Stimulated activated naive CD8-positive, alpha-beta T cell treated with anti-CD3 and anti-CD28 coated beads, Interleukin-15, amount 100 ng/mL, for 72 hours (primary cell): ENCODE results near the gene ANAPC1.
"Not testable (repeated sequence)": the region's sequence is repeated elsewhere in the genome, so short reads cannot be mapped to it uniquely, and the experiment has no call there.

ENCODE experiments used
- ATAC-seq: fragments of 150-1000 bp; cut with Tn5 transposase; 2 replicates; pipeline ENCODE4 v1.10.0; 2021; ENCODE audit warnings: mild to moderate bottlenecking, moderate library complexity
- DNase-seq, 2 donors: peaks; one replicate each; pipeline ENCODE4 v3.0.0; 2021 to 2022
- H3K27ac Mint-ChIP-seq, 2 donors: one replicate each; pipeline ENCODE4 v1.8.0; 2022; ENCODE audit warnings: mild to moderate bottlenecking in 2 of 2, mixed read lengths in 2 of 2, moderate library complexity in 2 of 2
- H3K27me3 Mint-ChIP-seq: one replicate; pipeline ENCODE4 v1.8.0; 2022; ENCODE audit warnings: mixed read lengths
- H3K4me1 Mint-ChIP-seq: one replicate; pipeline ENCODE4 v1.8.0; 2022; ENCODE audit warnings: mild to moderate bottlenecking, mixed read lengths
- H3K4me3 Mint-ChIP-seq, 2 donors: one replicate each; pipeline ENCODE4 v1.8.0; 2022; ENCODE audit warnings: mild to moderate bottlenecking in 2 of 2, mixed read lengths in 2 of 2, moderate library complexity in 1 of 2
- H3K9me3 Mint-ChIP-seq, 2 donors: one replicate each; pipeline ENCODE4 v1.8.0; 2022; ENCODE audit warnings: mixed read lengths in 2 of 2

ANAPC1 gene, protein sequence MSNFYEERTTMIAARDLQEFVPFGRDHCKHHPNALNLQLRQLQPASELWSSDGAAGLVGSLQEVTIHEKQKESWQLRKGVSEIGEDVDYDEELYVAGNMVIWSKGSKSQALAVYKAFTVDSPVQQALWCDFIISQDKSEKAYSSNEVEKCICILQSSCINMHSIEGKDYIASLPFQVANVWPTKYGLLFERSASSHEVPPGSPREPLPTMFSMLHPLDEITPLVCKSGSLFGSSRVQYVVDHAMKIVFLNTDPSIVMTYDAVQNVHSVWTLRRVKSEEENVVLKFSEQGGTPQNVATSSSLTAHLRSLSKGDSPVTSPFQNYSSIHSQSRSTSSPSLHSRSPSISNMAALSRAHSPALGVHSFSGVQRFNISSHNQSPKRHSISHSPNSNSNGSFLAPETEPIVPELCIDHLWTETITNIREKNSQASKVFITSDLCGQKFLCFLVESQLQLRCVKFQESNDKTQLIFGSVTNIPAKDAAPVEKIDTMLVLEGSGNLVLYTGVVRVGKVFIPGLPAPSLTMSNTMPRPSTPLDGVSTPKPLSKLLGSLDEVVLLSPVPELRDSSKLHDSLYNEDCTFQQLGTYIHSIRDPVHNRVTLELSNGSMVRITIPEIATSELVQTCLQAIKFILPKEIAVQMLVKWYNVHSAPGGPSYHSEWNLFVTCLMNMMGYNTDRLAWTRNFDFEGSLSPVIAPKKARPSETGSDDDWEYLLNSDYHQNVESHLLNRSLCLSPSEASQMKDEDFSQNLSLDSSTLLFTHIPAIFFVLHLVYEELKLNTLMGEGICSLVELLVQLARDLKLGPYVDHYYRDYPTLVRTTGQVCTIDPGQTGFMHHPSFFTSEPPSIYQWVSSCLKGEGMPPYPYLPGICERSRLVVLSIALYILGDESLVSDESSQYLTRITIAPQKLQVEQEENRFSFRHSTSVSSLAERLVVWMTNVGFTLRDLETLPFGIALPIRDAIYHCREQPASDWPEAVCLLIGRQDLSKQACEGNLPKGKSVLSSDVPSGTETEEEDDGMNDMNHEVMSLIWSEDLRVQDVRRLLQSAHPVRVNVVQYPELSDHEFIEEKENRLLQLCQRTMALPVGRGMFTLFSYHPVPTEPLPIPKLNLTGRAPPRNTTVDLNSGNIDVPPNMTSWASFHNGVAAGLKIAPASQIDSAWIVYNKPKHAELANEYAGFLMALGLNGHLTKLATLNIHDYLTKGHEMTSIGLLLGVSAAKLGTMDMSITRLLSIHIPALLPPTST (N-terminal part only)

DNA sequence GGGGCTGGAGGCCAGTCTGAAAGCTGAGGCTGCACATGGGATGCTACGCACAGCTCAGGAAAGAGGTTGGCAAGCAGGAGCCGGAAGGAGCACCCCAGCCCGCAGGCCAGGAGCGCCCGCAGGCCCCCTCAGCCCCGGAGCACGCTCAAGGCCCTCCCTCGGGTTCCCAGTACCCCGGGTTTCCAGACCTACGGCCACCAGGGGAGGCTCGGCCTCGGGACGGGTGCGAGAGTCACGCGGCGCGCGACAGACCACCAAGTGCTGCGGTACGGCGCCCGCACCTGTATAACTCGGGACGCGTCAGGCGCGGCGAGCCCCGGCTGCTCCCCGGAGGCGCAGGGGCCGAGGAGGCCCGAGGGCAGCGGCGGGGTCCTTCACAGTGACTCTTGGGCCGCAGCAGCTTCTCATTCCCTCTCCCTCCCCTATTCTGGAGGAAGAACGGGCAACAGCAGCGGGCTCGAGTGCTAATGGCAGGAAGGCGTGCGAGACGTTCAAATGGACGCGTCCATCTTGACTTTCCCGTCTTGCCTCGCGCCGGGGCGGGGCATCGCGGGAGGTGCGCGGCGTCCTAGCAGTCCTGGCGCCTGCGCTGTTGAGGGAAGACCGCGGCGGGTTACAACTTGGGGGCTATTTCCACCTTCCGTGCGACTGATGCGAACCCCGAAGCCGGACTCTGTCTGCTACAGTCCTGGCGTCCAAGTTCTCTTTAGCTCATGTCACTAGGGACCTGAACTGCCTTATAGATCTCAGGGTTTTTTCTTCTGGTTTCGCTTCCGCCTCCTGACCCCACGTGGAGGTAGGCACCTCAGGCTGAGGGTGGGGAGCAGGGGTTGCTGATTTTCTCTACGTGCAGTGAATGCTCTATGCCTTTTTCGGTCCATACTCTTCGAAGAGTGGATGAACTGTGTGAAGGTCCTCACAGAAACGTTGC, at the start of gene ANAPC1:
TSS of gene ANAPC1 (minus strand) at position 533 of the 931 bp plus-strand sequence. CDS start 3,368 bp downstream, outside the sequence.
- ATAC-seq (peak; percentile 93), DNase-seq (peak; percentile 84 to 86)
- peak within 1 kb of the TSS; percentile 97 to 99 for H3K4me3 Mint-ChIP-seq
- H3K4me1 Mint-ChIP-seq = peaks cover 21% of the 10 kb centered on the region
- peak within 1 kb of the TSS; percentile 98 to 99 for H3K27ac Mint-ChIP-seq
- H3K9me3 Mint-ChIP-seq = no peaks in the 10 kb centered on the region
- H3K27me3 Mint-ChIP-seq = no peaks in the 10 kb centered on the region

- Mint-ChIP-seq H3K27ac (no peak overlapping the region), H3K9me3 (no peaks in the 10 kb centered on the region), H3K4me1 (peaks cover 17% of the 10 kb centered on the region), H3K27me3 (peaks cover 9% of the 10 kb centered on the region), H3K4me3 (no peak overlapping the region)
- ATAC-seq (no peak), DNase-seq (no peak)
Measured at GRCh38 chr2:111932841-111933291, 48.9 kb upstream of the ANAPC1 start.

GRCh38 chr2:111930875-111931274, 46.9 kb upstream of the ANAPC1 start:
- peak overlapping the region; percentile 45 to 50 for H3K4me3 Mint-ChIP-seq
- ATAC-seq (peak; percentile 95), DNase-seq (peak; percentile 6 to 51)
- peak overlapping the region; percentile 72 to 83 for H3K27ac Mint-ChIP-seq
- H3K27me3 Mint-ChIP-seq = peaks cover 9% of the 10 kb centered on the region
- H3K9me3 Mint-ChIP-seq = no peaks in the 10 kb centered on the region
- H3K4me1 Mint-ChIP-seq = peaks cover 17% of the 10 kb centered on the region

DNA sequence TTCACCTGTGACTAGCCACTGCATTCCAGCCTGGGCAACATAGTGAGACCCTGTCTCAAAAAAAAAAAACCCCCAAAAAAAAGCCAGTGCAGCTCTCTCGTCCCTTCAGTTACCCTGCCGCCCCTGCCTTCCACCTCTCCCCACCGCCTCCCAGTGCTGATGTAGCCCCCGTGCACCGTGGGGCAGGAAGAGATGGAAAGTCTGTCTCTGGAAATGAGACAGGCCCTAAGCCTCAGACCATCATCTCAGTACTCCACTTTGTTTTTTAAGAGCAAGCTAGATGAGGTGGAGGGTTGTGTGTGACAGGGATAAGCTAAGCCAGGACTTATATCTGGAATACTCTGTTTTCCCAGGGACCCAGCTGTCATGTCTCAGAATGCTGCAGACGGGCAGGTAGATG, 46.4 kb upstream of the ANAPC1 start:
- peak overlapping the region in 1 of 2 donors; percentile 50 for H3K4me3 Mint-ChIP-seq
- peaks cover 17% of the 10 kb centered on the region for H3K4me1 Mint-ChIP-seq
- ATAC-seq (peak; percentile 67), DNase-seq (no peak)
- H3K27ac Mint-ChIP-seq = peak overlapping the region; percentile 74 to 94
- no peaks in the 10 kb centered on the region for H3K9me3 Mint-ChIP-seq
- peaks cover 9% of the 10 kb centered on the region for H3K27me3 Mint-ChIP-seq

DNA sequence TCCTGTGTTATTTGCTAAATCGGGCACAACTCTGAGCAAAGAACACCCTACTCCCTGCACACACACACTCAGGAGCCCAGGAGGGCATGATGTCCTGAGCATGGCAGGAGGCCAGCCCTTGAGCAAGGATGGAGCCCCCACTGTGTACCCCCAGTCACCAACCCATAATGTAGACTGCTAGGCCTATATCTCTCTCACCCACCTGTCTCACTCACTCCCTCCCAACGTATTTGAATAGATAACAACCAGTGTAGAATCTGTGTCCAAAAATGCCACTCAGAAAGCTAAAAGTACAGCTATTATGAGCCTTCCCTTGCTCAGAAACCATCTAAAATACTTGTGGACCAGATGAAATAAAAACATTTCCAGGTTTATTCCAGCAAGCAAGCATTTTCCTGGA, 43.7 kb upstream of the ANAPC1 start:
- Mint-ChIP-seq H3K4me3 (no peak overlapping the region), H3K9me3 (no peaks in the 10 kb centered on the region), H3K27ac (no peak overlapping the region), H3K4me1 (peaks cover 26% of the 10 kb centered on the region), H3K27me3 (peaks cover 6% of the 10 kb centered on the region)
- ATAC-seq = no peak
- no peak for DNase-seq

DNA sequence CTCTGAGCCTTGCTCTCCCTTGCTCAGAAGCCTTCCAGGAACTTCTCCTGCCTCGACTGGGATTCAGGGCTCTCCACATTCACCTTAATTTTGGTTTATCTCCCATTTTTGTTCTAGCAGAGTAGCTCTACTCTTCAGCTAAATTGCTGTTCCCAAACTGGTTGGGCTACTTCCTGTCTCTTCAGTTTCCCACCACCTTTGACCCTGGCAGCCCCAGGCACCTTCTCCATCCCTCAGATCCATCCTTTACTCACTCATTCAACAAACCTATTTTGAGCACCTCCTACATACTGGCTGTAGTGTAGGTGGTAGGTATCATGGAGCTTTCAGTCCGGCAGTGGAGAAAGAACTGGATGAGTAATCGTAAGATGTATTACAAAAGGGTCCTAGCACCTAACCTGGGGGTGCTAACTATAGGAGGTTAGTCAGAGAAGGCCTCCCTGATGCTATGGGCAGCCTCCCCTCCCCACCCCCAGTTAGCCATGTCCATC, 40.7 kb upstream of the ANAPC1 start:
- Mint-ChIP-seq H3K9me3 (no peaks in the 10 kb centered on the region), H3K27me3 (no peaks in the 10 kb centered on the region), H3K4me1 (peaks cover 9% of the 10 kb centered on the region), H3K4me3 (no peak overlapping the region), H3K27ac (peak overlapping the region in 1 of 2 donors; percentile 7)
- DNase-seq = no peak
- ATAC-seq = no peak

GRCh38 chr2:111923276-111923804, 39.3 kb upstream of the ANAPC1 start:
- no peaks in the 10 kb centered on the region for H3K27me3 Mint-ChIP-seq
- H3K9me3 Mint-ChIP-seq = no peaks in the 10 kb centered on the region
- peaks cover 9% of the 10 kb centered on the region for H3K4me1 Mint-ChIP-seq
- no peak for ATAC-seq
- DNase-seq = no peak
- no peak overlapping the region for H3K27ac Mint-ChIP-seq
- no peak overlapping the region for H3K4me3 Mint-ChIP-seq

GRCh38 chr2:111919794-111920608, 36.0 kb upstream of the ANAPC1 start:
- no peak for DNase-seq
- Mint-ChIP-seq H3K4me1 (peaks cover 9% of the 10 kb centered on the region), H3K27me3 (no peaks in the 10 kb centered on the region), H3K9me3 (no peaks in the 10 kb centered on the region), H3K4me3 (no peak overlapping the region), H3K27ac (no peak overlapping the region)
- ATAC-seq = no peak

GRCh38 chr2:111919365-111919764, 35.4 kb upstream of the ANAPC1 start:
- ATAC-seq = no peak
- no peak overlapping the region for H3K27ac Mint-ChIP-seq
- peaks cover 3% of the 10 kb centered on the region for H3K4me1 Mint-ChIP-seq
- H3K9me3 Mint-ChIP-seq = no peaks in the 10 kb centered on the region
- H3K27me3 Mint-ChIP-seq = no peaks in the 10 kb centered on the region
- no peak for DNase-seq
- H3K4me3 Mint-ChIP-seq = no peak overlapping the region

- Mint-ChIP-seq H3K27me3 (no peaks in the 10 kb centered on the region), H3K4me3 (no peak overlapping the region), H3K9me3 (no peaks in the 10 kb centered on the region), H3K27ac (no peak overlapping the region), H3K4me1 (no peaks in the 10 kb centered on the region)
- no peak for ATAC-seq
- no peak for DNase-seq
Measured at GRCh38 chr2:111918383-111918806, 34.4 kb upstream of the ANAPC1 start.

DNA sequence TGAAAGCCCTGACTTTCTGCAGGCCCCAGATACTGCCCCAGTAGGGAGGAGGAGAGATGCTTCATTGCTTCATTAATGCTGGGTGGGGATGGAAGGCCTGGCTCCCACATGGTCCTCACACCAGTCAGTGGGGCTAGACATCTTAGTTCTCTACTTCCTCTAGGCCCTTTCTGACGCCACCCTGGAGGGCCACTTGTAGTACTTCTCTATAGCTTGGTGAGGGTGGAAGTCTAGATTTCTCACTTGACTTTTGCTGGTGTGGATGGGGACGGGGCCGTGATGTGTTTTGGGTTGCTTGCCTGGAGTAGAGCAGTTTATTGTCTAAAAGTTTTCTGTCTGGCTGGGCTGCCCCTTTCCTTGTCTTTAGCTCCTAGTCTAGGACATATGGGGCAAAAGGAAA, 33.1 kb upstream of the ANAPC1 start:
- H3K9me3 Mint-ChIP-seq = no peaks in the 10 kb centered on the region
- no peak overlapping the region for H3K27ac Mint-ChIP-seq
- no peaks in the 10 kb centered on the region for H3K27me3 Mint-ChIP-seq
- DNase-seq (no peak), ATAC-seq (no peak)
- H3K4me3 Mint-ChIP-seq = no peak overlapping the region
- H3K4me1 Mint-ChIP-seq = no peaks in the 10 kb centered on the region

- H3K27me3 Mint-ChIP-seq = no peaks in the 10 kb centered on the region
- no peak for DNase-seq
- no peak overlapping the region for H3K4me3 Mint-ChIP-seq
- H3K4me1 Mint-ChIP-seq = no peaks in the 10 kb centered on the region
- no peak for ATAC-seq
- no peak overlapping the region for H3K27ac Mint-ChIP-seq
- no peaks in the 10 kb centered on the region for H3K9me3 Mint-ChIP-seq
Measured at GRCh38 chr2:111912547-111912946, 28.6 kb upstream of the ANAPC1 start.

DNA sequence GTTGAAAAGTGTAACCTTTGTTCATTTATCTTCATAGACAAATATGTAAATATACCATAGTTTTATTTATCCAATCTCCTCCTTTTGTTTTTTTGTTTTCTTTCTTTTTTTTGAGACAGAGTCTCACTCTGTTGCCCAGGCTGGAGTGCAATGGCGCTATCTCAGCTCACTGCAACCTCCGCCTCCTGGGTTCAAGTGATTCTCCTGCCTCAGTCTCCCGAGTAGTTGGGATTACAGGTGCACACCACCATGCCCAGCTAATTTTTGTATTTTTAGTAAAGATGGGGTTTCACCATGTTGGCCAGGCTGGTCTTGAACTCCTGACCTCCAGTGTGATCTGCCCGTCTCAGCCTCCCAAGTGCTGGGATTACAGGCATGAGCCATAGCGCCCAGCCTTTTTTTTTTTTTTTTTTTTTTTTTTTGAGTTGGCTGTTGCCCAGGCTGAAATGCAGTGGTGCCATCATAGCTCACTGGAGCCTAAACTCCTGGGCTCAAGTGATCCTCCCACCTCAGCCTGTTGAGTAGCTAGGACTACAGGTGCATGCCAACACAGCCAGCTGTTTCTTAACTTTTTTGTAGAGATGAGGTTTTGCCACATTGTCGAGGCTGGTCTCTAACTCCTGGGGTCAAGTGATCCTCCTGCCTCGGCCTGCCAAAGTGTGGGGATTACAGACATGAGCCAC, 27.4 kb upstream of the ANAPC1 start:
- not testable (repeated sequence) for H3K9me3 Mint-ChIP-seq, H3K27me3 Mint-ChIP-seq, DNase-seq, H3K4me3 Mint-ChIP-seq, H3K4me1 Mint-ChIP-seq, ATAC-seq, H3K27ac Mint-ChIP-seq
